GM12878 (cell line): ENCODE measurements around the gene ZDHHC21. TPM values are rescaled to one million over a fixed set of nuclear protein-coding genes. Genes with fewer than 3 reads are reported as not detected.

Source experiments
- ATAC-seq: fragments of 200-7000 bp; cut with Tn5 transposase; 3 replicates; pipeline ENCODE4 v1.9.1; 2020; ENCODE audit warnings: mild to moderate bottlenecking, moderate library complexity
- BruUV-seq: library from RNA; stranded (reverse); fragments of 400-500 nt; replicated peaks from 2 replicates; lab custom pipeline; 2021; lab: Mats Ljungman, UMichigan
- CTCF ChIA-PET: fragments of 300-600 bp; sonication (Branson Sonifier 250); formaldehyde crosslinking; extraction: SDS; loops from one replicate; lab custom pipeline; 2021; ENCODE audit warnings: inconsistent platforms; lab: Yijun Ruan, JAX
- POLR2A ChIA-PET: fragments of 350-600 bp; formaldehyde crosslinking; extraction: SDS; loops from one replicate; lab custom pipeline; 2021; ENCODE audit warnings: inconsistent platforms; lab: Charles Lee
- RAD21 ChIA-PET: fragments of 300-600 bp; sonication (Branson Sonifier 250); formaldehyde crosslinking; loops from one replicate; lab custom pipeline; 2023; ENCODE audit warnings: antibody characterized with exemption; ENCODE audit not compliant: unreplicated experiment; lab: Charles Lee
- SMC1A ChIA-PET: fragments of 300-600 bp; sonication (Branson Sonifier 250); formaldehyde crosslinking; loops from one replicate; lab custom pipeline; 2023; ENCODE audit not compliant: unreplicated experiment, uncharacterized antibody; lab: Charles Lee
- DNase-seq: peaks from one replicate; pipeline ENCODE4 v3.0.0-alpha.2; 2011; ENCODE audit warnings: low read depth, low spot score
- FAIRE-seq: peaks from 3 replicates; lab custom pipeline; 2011; peaks lifted over from hg19 to GRCh38; lab: Jason Lieb, UNC
- H2AFZ ChIP-seq: 2 replicates; pipeline ENCODE4 v1.6.0; 2011; ENCODE audit warnings: low read depth, low read length, control low read depth; ENCODE audit not compliant: control insufficient read depth
- H3K27ac ChIP-seq: 2 replicates; pipeline ENCODE4 v1.5.1; 2011; ENCODE audit warnings: control low read depth; ENCODE audit not compliant: control insufficient read depth, insufficient read depth
- H3K27me3 ChIP-seq, 2 experiments: replicated peaks in 1 of 2; 2 replicates each; pipeline versions ENCODE4 v1.6.0 to v1.6.1; 2011; ENCODE audit warnings: low read length in 1 of 2; ENCODE audit not compliant: control insufficient read depth in 2 of 2, insufficient read depth in 2 of 2
- H3K36me3 ChIP-seq, 2 experiments: 2 replicates each; pipeline ENCODE4 v1.5.1; 2011; ENCODE audit warnings: low read length in 1 of 2; ENCODE audit not compliant: control insufficient read depth in 2 of 2, insufficient read depth in 2 of 2
- H3K4me1 ChIP-seq: 2 replicates; pipeline ENCODE4 v1.6.1; 2011; ENCODE audit warnings: mild to moderate bottlenecking, low read length, moderate library complexity, mixed read lengths; ENCODE audit not compliant: control insufficient read depth, insufficient read depth
- H3K4me2 ChIP-seq: 2 replicates; pipeline ENCODE4 v1.6.0; 2011; ENCODE audit warnings: control low read depth; ENCODE audit not compliant: control insufficient read depth, insufficient read depth
- H3K4me3 ChIP-seq: fragments of 200-600 bp; sonication (generic); 2 replicates; pipeline ENCODE4 v1.5.1; 2016
- H3K79me2 ChIP-seq: 2 replicates; pipeline ENCODE4 v1.6.0; 2011; ENCODE audit warnings: low read length; ENCODE audit not compliant: control insufficient read depth, insufficient read depth
- H3K9ac ChIP-seq: 2 replicates; pipeline ENCODE4 v1.8.0; 2011; ENCODE audit warnings: low read length, control low read depth, mixed read lengths; ENCODE audit not compliant: control insufficient read depth, insufficient read depth
- H3K9me3 ChIP-seq: replicated peaks from 3 replicates; pipeline ENCODE4 v1.5.1; 2011; ENCODE audit warnings: mild to moderate bottlenecking, low read length; ENCODE audit not compliant: control insufficient read depth, insufficient read depth
- H4K20me1 ChIP-seq: 2 replicates; pipeline ENCODE4 v1.6.0; 2011; ENCODE audit not compliant: control insufficient read depth, insufficient read depth
- BACH1 ChIP-seq: fragments of 450-650 bp; IDR thresholded peaks from 2 replicates; pipeline ENCODE4 v1.6.1; 2017; ENCODE audit warnings: mild to moderate bottlenecking, borderline replicate concordance
- CEBPB ChIP-seq, 2 experiments: fragments of 150-350 bp in 1 of 2; IDR thresholded peaks; 2 replicates each; pipeline ENCODE4 v1.6.1; 2012 to 2014; ENCODE audit warnings: low read depth in 2 of 2, low read length in 2 of 2, borderline replicate concordance in 1 of 2, inconsistent platforms in 1 of 2
- FOXM1 ChIP-seq: IDR thresholded peaks from 2 replicates; pipeline ENCODE4 v1.6.1; 2012; ENCODE audit warnings: low read depth, mild to moderate bottlenecking, inconsistent platforms, low read length, moderate library complexity
- HCFC1 ChIP-seq: fragments of 150-350 bp; IDR thresholded peaks from 2 replicates; pipeline ENCODE4 v1.6.1; 2014; ENCODE audit warnings: low read length
- HDAC2 ChIP-seq: fragments of 200-600 bp; sonication (generic); IDR thresholded peaks from 2 replicates; pipeline ENCODE4 v1.6.1; 2017
- IKZF1 ChIP-seq: fragments of 450-650 bp; conservative IDR thresholded peaks from 2 replicates; pipeline ENCODE4 v1.6.1; 2017; ENCODE audit warnings: antibody characterized with exemption, mild to moderate bottlenecking
- LARP7 ChIP-seq: fragments of 450-650 bp; IDR thresholded peaks from 2 replicates; pipeline ENCODE4 v1.6.1; 2017; ENCODE audit warnings: mild to moderate bottlenecking
- NBN ChIP-seq: fragments of 450-650 bp; IDR thresholded peaks from 2 replicates; pipeline ENCODE4 v1.6.1; 2016
- NFIC ChIP-seq: IDR thresholded peaks from 2 replicates; pipeline ENCODE4 v1.6.1; 2012; ENCODE audit warnings: low read depth, mild to moderate bottlenecking, inconsistent platforms, low read length, moderate library complexity
- NFYB ChIP-seq: IDR thresholded peaks from 2 replicates; pipeline ENCODE4 v1.6.1; 2011; ENCODE audit warnings: low read depth, mild to moderate bottlenecking, low read length, improper control_type of control experiment, moderate library complexity; ENCODE audit not compliant: insufficient read depth
- NR2F1 ChIP-seq: fragments of 450-650 bp; conservative IDR thresholded peaks from 2 replicates; pipeline ENCODE4 v1.6.1; 2017; ENCODE audit warnings: mild to moderate bottlenecking
- PML ChIP-seq: IDR thresholded peaks from 2 replicates; pipeline ENCODE4 v1.6.1; 2012; ENCODE audit warnings: low read length, inconsistent platforms
- RAD21 ChIP-seq: IDR thresholded peaks from 2 replicates; pipeline ENCODE4 v1.6.1; 2011; ENCODE audit warnings: mild to moderate bottlenecking, low read depth, low read length, moderate library complexity; ENCODE audit not compliant: insufficient read depth
- RUNX3 ChIP-seq: IDR thresholded peaks from 2 replicates; pipeline ENCODE4 v1.6.1; 2012; ENCODE audit warnings: low read length, inconsistent platforms
- SMC3 ChIP-seq: IDR thresholded peaks from 2 replicates; pipeline ENCODE4 v1.6.1; 2011; ENCODE audit warnings: low read length, improper control_type of control experiment, borderline replicate concordance
- ZBED1 ChIP-seq: IDR thresholded peaks from 2 replicates; pipeline ENCODE4 v1.6.1; 2016; ENCODE audit warnings: borderline replicate concordance
- ZSCAN29 ChIP-seq: fragments of 450-650 bp; IDR thresholded peaks from 2 replicates; pipeline ENCODE4 v1.6.1; 2017; ENCODE audit warnings: mild to moderate bottlenecking, moderate library complexity
- WGBS: methylation state at CpG from one replicate; pipeline ENCODE4 v1.1.6; 2016; ENCODE audit warnings: low lambda C conversion rate; ENCODE audit not compliant: insufficient replicate concordance, insufficient coverage; ENCODE audit errors: missing lambda C conversion rate; 5-methylcytosine and 5-hydroxymethylcytosine counted together
- in situ Hi-C: fragments of 300-500 bp; cut with MboI; formaldehyde crosslinking; loops from 9 replicates; pipeline ENCODE4 v1.14.3; 2018; ENCODE audit warnings: mixed read lengths
- intact Hi-C: fragments of 100-400 bp; cut with micrococcal nuclease; formaldehyde crosslinking; loops from one replicate; pipeline ENCODE4 v1.14.2; 2022; ENCODE audit not compliant: unreplicated experiment
- polyA plus RNA-seq, 11 experiments: library from polyadenylated mRNA; depleted of rRNA in 4 of 11; unstranded in 6 of 11; stranded (reverse) in 5 of 11; fragments of >200 nt; fragmentation: Nextera tagmentation in 4 of 11; fragmentation: Illumina TruSeq in 1 of 11; extraction: Ambion mirVana in 4 of 11; extraction: Trizol in 1 of 11; gene quantifications; 1 replicate in 1 of 11; 2 replicates in 10 of 11; pipeline versions ENCODE4 v1.2.1 to v1.2.3, GENCODE V29; 2011 to 2016; ENCODE audit warnings: inconsistent platforms in 2 of 11, missing spikeins in 2 of 11, low read depth in 1 of 11
- total RNA-seq, 4 experiments: library from RNA; depleted of rRNA in 3 of 4; stranded (reverse); fragments of >200 nt in 3 of 4; fragmentation: Illumina TruSeq in 1 of 4; extraction: Trizol in 1 of 4; gene quantifications; 2 replicates each; pipeline versions ENCODE4 v1.2.1 to v1.2.3, GENCODE V29; 2013 to 2021
- TF ChIP-seq, protein P1 (sequence below): fragments of 450-650 bp; IDR thresholded peaks from 2 replicates; pipeline ENCODE4 v1.6.1; 2017; ENCODE audit warnings: antibody characterized with exemption, mild to moderate bottlenecking, moderate library complexity
- TF ChIP-seq, protein P2 (sequence below): IDR thresholded peaks from 2 replicates; pipeline ENCODE4 v1.6.1; 2012; ENCODE audit warnings: low read depth, low read length, improper control_type of control experiment

The ZDHHC21 gene
- total and polyA plus RNA-seq, 10 of the 15 experiments (the other 5 are each of a cell fraction or from before 2014, with no cell fraction given): 2.6 to 14.6 (median 9.1) TPM

DNA sequence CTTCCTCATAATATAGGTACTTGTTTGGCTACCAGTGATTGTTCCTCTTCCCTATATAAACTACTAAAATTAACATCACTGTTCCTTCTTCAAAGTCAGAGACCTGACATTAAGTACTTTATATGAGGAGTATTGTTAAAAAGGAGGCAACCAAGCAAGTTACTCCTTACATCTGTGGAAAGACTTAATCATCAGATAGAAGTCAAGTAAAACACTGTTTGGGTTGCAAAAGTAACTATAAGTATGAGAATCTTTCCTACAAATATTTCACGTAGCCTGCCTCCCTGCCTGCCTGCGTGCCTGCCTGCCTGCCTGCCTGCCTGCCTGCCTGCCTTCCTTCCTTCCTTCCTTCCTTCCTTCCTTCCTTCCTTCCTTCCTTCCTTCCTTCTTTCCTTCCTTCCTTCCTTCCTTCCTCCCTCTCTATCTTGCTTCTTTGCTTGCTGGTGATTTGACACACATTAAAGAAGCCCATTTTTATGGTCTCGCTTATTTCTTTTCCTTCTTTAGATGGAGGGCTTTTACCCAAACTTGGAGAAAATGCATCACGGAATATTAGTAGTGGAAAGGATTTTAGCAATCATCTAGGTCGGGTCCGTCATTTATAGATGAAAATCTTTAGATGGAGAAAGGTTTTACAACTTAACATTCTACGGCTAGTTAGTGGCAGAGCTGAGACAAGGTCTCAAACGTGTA lies 26.1 kb upstream of the ZDHHC21 start:
- no peak for TF ChIP-seq PML
- no peak for TF ChIP-seq NR2F1
- TF ChIP-seq ZSCAN29: no peak
- no peak for TF ChIP-seq NBN
- no peak for TF ChIP-seq HDAC2
- no peak for TF ChIP-seq ZBED1
- TF ChIP-seq IKZF1: no peak
- TF ChIP-seq, protein P1, sequence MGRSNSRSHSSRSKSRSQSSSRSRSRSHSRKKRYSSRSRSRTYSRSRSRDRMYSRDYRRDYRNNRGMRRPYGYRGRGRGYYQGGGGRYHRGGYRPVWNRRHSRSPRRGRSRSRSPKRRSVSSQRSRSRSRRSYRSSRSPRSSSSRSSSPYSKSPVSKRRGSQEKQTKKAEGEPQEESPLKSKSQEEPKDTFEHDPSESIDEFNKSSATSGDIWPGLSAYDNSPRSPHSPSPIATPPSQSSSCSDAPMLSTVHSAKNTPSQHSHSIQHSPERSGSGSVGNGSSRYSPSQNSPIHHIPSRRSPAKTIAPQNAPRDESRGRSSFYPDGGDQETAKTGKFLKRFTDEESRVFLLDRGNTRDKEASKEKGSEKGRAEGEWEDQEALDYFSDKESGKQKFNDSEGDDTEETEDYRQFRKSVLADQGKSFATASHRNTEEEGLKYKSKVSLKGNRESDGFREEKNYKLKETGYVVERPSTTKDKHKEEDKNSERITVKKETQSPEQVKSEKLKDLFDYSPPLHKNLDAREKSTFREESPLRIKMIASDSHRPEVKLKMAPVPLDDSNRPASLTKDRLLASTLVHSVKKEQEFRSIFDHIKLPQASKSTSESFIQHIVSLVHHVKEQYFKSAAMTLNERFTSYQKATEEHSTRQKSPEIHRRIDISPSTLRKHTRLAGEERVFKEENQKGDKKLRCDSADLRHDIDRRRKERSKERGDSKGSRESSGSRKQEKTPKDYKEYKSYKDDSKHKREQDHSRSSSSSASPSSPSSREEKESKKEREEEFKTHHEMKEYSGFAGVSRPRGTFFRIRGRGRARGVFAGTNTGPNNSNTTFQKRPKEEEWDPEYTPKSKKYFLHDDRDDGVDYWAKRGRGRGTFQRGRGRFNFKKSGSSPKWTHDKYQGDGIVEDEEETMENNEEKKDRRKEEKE: no peak
- TF ChIP-seq NFYB: no peak
- TF ChIP-seq RUNX3: no peak
- no peak for TF ChIP-seq RAD21
- TF ChIP-seq HCFC1: no peak
- no peak for TF ChIP-seq CEBPB (IDR thresholded peaks at IDR 0.05; ENCODE audit: borderline replicate concordance in 1 of 2, low read depth in 2 of 2, low read length in 2 of 2)
- TF ChIP-seq, protein P2, sequence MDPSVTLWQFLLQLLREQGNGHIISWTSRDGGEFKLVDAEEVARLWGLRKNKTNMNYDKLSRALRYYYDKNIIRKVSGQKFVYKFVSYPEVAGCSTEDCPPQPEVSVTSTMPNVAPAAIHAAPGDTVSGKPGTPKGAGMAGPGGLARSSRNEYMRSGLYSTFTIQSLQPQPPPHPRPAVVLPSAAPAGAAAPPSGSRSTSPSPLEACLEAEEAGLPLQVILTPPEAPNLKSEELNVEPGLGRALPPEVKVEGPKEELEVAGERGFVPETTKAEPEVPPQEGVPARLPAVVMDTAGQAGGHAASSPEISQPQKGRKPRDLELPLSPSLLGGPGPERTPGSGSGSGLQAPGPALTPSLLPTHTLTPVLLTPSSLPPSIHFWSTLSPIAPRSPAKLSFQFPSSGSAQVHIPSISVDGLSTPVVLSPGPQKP: no peak
- no peak for TF ChIP-seq NFIC
- no peak for TF ChIP-seq BACH1
- TF ChIP-seq LARP7: no peak
- no peak for TF ChIP-seq SMC3
- no peak for TF ChIP-seq FOXM1
- Histone ChIP-seq H2AFZ (no peak overlapping the region), H3K79me2 (no peaks in the 10 kb centered on the region), H3K4me1 (no peaks in the 10 kb centered on the region), H3K4me2 (no peak overlapping the region), H3K4me3 (no peak overlapping the region), H3K27ac (no peak overlapping the region), H4K20me1 (no peaks in the 10 kb centered on the region), H3K9ac (no peak overlapping the region), H3K27me3 (no peaks in the 10 kb centered on the region; a peak in 1 of 4 replicates), H3K36me3 (no peaks in the 10 kb centered on the region), H3K9me3 (no peaks in the 10 kb centered on the region)
- WGBS: 28% methylated on average over 8 of the region's 8 CpGs
- FAIRE-seq (no peak), DNase-seq (no peak), ATAC-seq (no peak)
- SMC1A ChIA-PET: no interaction called here
- CTCF ChIA-PET: no interaction called here
- in situ Hi-C loops: no loop called here
- BruUV-seq: no TSS peak
- RAD21 ChIA-PET: no interaction called here
- POLR2A ChIA-PET: no interaction called here
- intact Hi-C loops: no loop called here
